ENCODE measurements around the gene ASCC1. TPM values are rescaled to one million over a fixed set of nuclear protein-coding genes. Genes with fewer than 3 reads are reported as not detected.

ASCC1 gene
- total and polyA plus RNA-seq, 2 of the 13 experiments (the other 11 are each of a cell fraction or from before 2014, with no cell fraction given) = 21.6 to 30.1 TPM

GRCh38 chr10:72068901-72069446 lies 147.1 kb downstream of the ASCC1 start (continued):
- no peak; the same call in 1 of the 2 replicates for TF ChIP-seq RFXAP (CRISPR knock-in tag; IDR thresholded peaks at IDR 0.05; ENCODE audit: borderline replicate concordance)
- no peak for TF ChIP-seq SNAI1 (CRISPR knock-in tag; IDR thresholded peaks at IDR 0.05; ENCODE audit: borderline replicate concordance)
- no peak for TF ChIP-seq SRSF9 (IDR thresholded peaks at IDR 0.05; ENCODE audit: borderline replicate concordance, insufficient read depth, low read depth, low read length, poor library complexity, severe bottlenecking)
- peak; percentile 61; the same call in 1 of the 2 replicates for TF ChIP-seq ZNF331 (CRISPR knock-in tag; IDR thresholded peaks at IDR 0.05)
- no peak for TF ChIP-seq ZNF232 (CRISPR knock-in tag; IDR thresholded peaks at IDR 0.05; ENCODE audit: borderline replicate concordance)
- peak; percentile 61; the same call in 1 of the 2 replicates for TF ChIP-seq ERF (CRISPR knock-in tag; IDR thresholded peaks at IDR 0.05)
- no peak for TF ChIP-seq ZNF326 (CRISPR knock-in tag; IDR thresholded peaks at IDR 0.05; ENCODE audit: borderline replicate concordance)
- TF ChIP-seq ZNF350 (CRISPR knock-in tag; IDR thresholded peaks at IDR 0.05; ENCODE audit: borderline replicate concordance, low read depth) = no peak
- no peak; the same call in 1 of the 2 replicates for TF ChIP-seq ARNTL (CRISPR knock-in tag; IDR thresholded peaks at IDR 0.05)
- no peak for TF ChIP-seq ZFYVE20 (CRISPR knock-in tag; IDR thresholded peaks at IDR 0.05; ENCODE audit: borderline replicate concordance, low read depth)
- no peak for TF ChIP-seq TRIM22 (IDR thresholded peaks at IDR 0.05)
- TF ChIP-seq SRF (IDR thresholded peaks at IDR 0.05; ENCODE audit: low read depth, low read length) = no peak
- TF ChIP-seq EP300 (IDR thresholded peaks at IDR 0.05; ENCODE audit: low read depth in 2 of 2, low read length in 2 of 2) = peak in 1 of 2 experiments; percentile 40; a peak in 1 of 4 replicates
- peak; percentile 39; the same call in 1 of the 2 replicates for TF ChIP-seq EP300 (CRISPR knock-in tag; IDR thresholded peaks at IDR 0.05; ENCODE audit: borderline replicate concordance)
- peak; percentile 91 for TF ChIP-seq RXRB (CRISPR knock-in tag; IDR thresholded peaks at IDR 0.05; ENCODE audit: borderline replicate concordance)
- TF ChIP-seq ATF1 (CRISPR knock-in tag; IDR thresholded peaks at IDR 0.05) = no peak
- TF ChIP-seq PHF20 (CRISPR knock-in tag; IDR thresholded peaks at IDR 0.05) = no peak
- TF ChIP-seq PREB (CRISPR knock-in tag; IDR thresholded peaks at IDR 0.05) = no peak
- TF ChIP-seq, protein P1, sequence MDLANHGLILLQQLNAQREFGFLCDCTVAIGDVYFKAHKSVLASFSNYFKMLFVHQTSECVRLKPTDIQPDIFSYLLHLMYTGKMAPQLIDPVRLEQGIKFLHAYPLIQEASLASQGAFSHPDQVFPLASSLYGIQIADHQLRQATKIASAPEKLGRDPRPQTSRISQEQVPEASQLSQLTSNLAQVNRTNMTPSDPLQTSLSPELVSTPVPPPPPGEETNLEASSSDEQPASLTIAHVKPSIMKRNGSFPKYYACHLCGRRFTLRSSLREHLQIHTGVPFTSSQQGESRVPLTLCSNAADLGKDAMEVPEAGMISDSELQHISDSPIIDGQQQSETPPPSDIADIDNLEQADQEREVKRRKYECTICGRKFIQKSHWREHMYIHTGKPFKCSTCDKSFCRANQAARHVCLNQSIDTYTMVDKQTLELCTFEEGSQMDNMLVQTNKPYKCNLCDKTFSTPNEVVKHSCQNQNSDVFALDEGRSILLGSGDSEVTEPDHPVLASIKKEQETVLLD (CRISPR knock-in tag; IDR thresholded peaks at IDR 0.05; ENCODE audit: low read depth) = no peak
- TF ChIP-seq ZNF564 (CRISPR knock-in tag; IDR thresholded peaks at IDR 0.05) = no peak
- TF ChIP-seq KLF11 (CRISPR knock-in tag; IDR thresholded peaks at IDR 0.05) = no peak
- TF ChIP-seq PAXIP1 (CRISPR knock-in tag; conservative IDR thresholded peaks at IDR 0.05) = peak; percentile 82
- TF ChIP-seq MXD1 (CRISPR knock-in tag; IDR thresholded peaks at IDR 0.05) = no peak

All from HepG2 (cell line).